Activated CD4-positive, alpha-beta T cell treated with anti-CD3 and anti-CD28 coated beads for 36 hours (primary cell): ENCODE results near the gene IQCN. TPM values are rescaled to one million over a fixed set of nuclear protein-coding genes. Genes with fewer than 3 reads are reported as not detected.

Experiments
- ATAC-seq: fragments of 200-7000 bp; cut with Tn5 transposase; one replicate; pipeline ENCODE4 v1.10.0; 2021; ENCODE audit warnings: mild to moderate bottlenecking, moderate library complexity
- CTCF ChIA-PET: fragments of 350-600 bp; sonication (Branson Sonifier 250); formaldehyde crosslinking; loops from one replicate; lab custom pipeline; 2021; ENCODE audit warnings: antibody characterized with exemption; lab: Charles Lee
- POLR2A ChIA-PET: fragments of 350-600 bp; sonication (Branson Sonifier 250); formaldehyde crosslinking; loops from one replicate; lab custom pipeline; 2021; ENCODE audit warnings: antibody characterized with exemption, inconsistent platforms; lab: Charles Lee
- DNase-seq: peaks from one replicate; pipeline ENCODE4 v3.0.0-alpha.2; 2020
- H3K27ac Mint-ChIP-seq: one replicate; pipeline ENCODE4 v1.8.0; 2021; ENCODE audit warnings: mixed read lengths
- H3K27me3 Mint-ChIP-seq: one replicate; pipeline ENCODE4 v1.8.0; 2021; ENCODE audit warnings: mixed read lengths
- H3K36me3 Mint-ChIP-seq: one replicate; pipeline ENCODE4 v1.8.0; 2021; ENCODE audit warnings: low read depth, mixed read lengths
- H3K4me1 Mint-ChIP-seq: one replicate; pipeline ENCODE4 v1.8.0; 2021; ENCODE audit warnings: mixed read lengths
- H3K4me3 Mint-ChIP-seq: one replicate; pipeline ENCODE4 v1.8.0; 2021; ENCODE audit warnings: mild to moderate bottlenecking, moderate library complexity, mixed read lengths
- H3K9me3 Mint-ChIP-seq: one replicate; pipeline ENCODE4 v1.8.0; 2021; ENCODE audit warnings: low read depth, mixed read lengths
- intact Hi-C, 2 experiments: fragments of 100-400 bp; cut with DNase I in 1 of 2; cut with micrococcal nuclease in 1 of 2; formaldehyde crosslinking; loops; one replicate each; pipeline versions ENCODE4 v1.14.2 to v1.15.1; 2022 to 2024; cut with DNase I, micrococcal nuclease
- total RNA-seq, 2 experiments: library from RNA; stranded (reverse); gene quantifications; one replicate each; pipeline ENCODE4 v1.2.3, GENCODE V29; 2021

Gene IQCN
- total RNA-seq, 2 experiments from 2014 or later, result 0.40 to 0.43 TPM

DNA sequence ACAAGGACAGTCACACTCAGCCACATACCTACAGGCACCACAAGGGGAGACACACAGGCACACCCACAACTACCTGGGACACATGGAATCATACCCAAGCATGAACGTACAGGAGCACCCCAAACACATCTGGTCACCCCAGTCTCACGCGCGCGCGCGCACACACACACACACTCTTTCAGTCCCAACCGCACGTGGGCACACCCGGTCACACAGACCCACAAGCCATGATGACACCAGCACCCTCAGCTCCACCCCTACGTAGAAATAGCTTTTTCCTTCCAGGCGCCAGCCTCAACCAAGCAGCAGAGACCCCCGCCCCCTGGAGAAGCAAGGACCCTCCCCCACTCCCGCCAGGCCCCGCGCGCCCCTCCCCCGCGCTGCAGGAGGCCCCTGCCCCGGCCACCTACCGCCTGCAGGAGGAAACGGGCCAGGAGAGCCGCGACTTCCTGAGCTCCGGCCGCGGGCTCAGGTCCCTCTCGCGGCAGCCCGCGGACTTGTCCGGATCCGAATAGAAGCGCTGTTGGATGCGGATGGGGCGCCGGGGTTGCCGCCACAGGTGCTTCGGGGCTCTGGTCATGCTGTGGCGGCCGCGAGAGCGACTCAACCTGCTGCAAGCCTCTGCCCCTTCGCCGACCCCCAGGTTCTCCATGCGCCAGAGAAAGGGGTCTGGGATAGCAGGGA lies 41.6 kb downstream of the IQCN start:
- intact Hi-C loops, result no loop called here
- DNase-seq, result peak; percentile 43

DNA sequence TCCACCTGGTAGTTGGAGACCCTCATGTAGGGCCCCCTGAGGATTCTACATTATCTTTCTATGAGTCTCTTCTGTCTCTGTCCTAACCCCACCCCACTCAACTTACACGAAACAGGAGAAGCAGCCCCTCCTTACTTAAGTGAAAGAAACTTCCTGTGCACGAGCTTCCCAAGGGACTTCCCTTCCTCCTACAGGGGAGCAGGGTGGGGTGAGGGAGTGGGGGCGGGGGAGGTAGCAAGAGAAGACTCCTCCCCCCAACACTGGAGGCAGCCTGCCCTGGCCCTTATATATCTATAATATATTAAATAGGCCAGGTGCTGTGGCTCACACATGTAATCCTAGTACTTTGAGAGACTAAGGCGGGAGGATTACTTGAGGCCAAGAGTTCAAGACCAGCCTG lies 42.5 kb downstream of the IQCN start:
- no peak overlapping the region for H3K27ac Mint-ChIP-seq
- no peak overlapping the region for H3K4me3 Mint-ChIP-seq
- DNase-seq (no peak), ATAC-seq (no peak)
- peaks cover 4% of the 10 kb centered on the region for H3K9me3 Mint-ChIP-seq
- intact Hi-C loops, result no loop called here
- peaks cover 7% of the 10 kb centered on the region for H3K4me1 Mint-ChIP-seq
- CTCF ChIA-PET, result interaction anchor here (1.0 kb wide), 1 partner anchor 39 kb away, joined by 3 read pairs; the partner anchor contains the start of gene MPV17L2
- H3K36me3 Mint-ChIP-seq, result no peaks in the 10 kb centered on the region
- POLR2A ChIA-PET, result no interaction called here
- peaks cover 62% of the 10 kb centered on the region for H3K27me3 Mint-ChIP-seq

More for the DNA sequence above, 41.6 kb downstream of the IQCN start:
- ChIA-PET CTCF (interaction anchor here (0.7 to 1.0 kb wide), 3 partner anchors 31 to 119 kb away, joined by 3 read pairs; no protein-coding TSS in a partner anchor), POLR2A (no interaction called here)
- peak; percentile 20 for ATAC-seq
- H3K36me3 Mint-ChIP-seq, result no peaks in the 10 kb centered on the region
- peaks cover 55% of the 10 kb centered on the region for H3K27me3 Mint-ChIP-seq
- H3K27ac Mint-ChIP-seq, result no peak overlapping the region
- H3K4me1 Mint-ChIP-seq, result peaks cover 4% of the 10 kb centered on the region
- H3K9me3 Mint-ChIP-seq, result peaks cover 4% of the 10 kb centered on the region
- no peak overlapping the region for H3K4me3 Mint-ChIP-seq

DNA sequence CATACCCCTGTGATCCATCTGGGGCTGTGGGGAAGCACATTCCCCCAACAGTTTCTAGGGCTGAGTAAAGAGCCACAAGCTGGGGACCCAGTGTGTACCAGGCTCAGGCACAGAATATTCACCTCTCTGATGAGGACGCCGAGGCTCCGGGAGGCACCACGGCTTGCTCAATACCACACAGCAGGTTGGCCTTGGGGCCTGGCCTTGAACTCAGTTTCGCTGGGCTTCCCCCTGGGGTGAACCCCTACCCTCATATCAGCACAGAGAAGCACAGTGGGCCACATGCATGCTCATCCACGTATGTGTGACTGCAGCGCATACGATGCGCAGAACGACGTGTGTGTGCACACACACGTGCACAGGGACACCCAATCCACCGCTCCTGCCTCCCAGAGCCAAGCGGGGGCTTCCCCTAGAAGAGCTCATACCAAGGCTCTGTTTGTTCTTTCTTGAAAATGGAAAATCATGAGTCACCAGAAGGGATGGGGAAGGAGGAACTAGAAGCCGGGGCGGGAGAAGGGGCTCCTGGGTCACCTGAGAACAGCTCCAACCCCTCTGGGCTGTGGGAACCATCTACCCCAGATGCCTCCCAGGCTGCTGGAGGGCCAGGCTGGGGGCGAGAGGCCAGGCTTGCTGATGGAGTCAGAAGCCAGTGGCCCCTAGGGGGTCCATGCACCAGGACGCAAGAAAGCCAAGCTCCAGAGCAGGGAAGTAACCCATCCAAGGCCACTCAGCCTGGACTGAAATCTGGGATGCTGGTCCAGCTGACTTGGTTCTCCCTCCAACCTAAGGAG lies 43.1 kb downstream of the IQCN start:
- Mint-ChIP-seq H3K4me1 (peaks cover 10% of the 10 kb centered on the region), H3K9me3 (peaks cover 4% of the 10 kb centered on the region), H3K4me3 (no peak overlapping the region), H3K36me3 (no peaks in the 10 kb centered on the region), H3K27me3 (peaks cover 64% of the 10 kb centered on the region), H3K27ac (no peak overlapping the region)
- CTCF ChIA-PET, result interaction anchor here (0.6 to 1.0 kb wide), 4 partner anchors 12 to 207 kb away, joined by 3 to 5 read pairs (median 4); partner anchors contain the start of gene MPV17L2
- DNase-seq, result peak; percentile 30
- ATAC-seq, result peak; percentile 59
- intact Hi-C loops, result no loop called here
- POLR2A ChIA-PET, result no interaction called here

DNA sequence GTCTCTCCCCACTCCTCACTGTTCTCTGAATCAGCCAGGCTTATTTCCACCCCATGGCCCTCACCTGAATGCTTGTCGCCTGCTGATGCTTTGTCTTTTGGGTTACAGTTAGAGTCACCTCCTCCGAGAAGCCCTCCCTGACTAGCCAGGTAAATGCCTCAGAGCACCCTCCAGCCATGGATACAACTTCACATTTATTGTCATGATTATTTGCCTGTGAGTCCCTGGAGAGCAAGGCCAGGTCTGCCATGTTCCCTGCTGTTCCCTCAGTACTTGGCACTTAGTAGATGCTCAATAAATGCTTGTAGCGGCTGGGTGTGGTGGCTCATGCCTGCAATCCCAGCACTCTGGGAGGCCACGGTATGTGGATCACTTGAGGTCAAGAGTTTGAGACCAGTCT lies 44.3 kb downstream of the IQCN start:
- CTCF ChIA-PET, result interaction anchor here (0.6 to 0.8 kb wide), 2 partner anchors 30 to 96 kb away, joined by 3 to 4 read pairs; no protein-coding TSS in a partner anchor
- Mint-ChIP-seq H3K4me1 (peaks cover 13% of the 10 kb centered on the region), H3K27ac (no peak overlapping the region), H3K36me3 (no peaks in the 10 kb centered on the region), H3K4me3 (no peak overlapping the region), H3K9me3 (peaks cover 4% of the 10 kb centered on the region), H3K27me3 (peaks cover 63% of the 10 kb centered on the region)
- DNase-seq (no peak), ATAC-seq (no peak)
- intact Hi-C loops, result no loop called here
- POLR2A ChIA-PET, result no interaction called here

DNA sequence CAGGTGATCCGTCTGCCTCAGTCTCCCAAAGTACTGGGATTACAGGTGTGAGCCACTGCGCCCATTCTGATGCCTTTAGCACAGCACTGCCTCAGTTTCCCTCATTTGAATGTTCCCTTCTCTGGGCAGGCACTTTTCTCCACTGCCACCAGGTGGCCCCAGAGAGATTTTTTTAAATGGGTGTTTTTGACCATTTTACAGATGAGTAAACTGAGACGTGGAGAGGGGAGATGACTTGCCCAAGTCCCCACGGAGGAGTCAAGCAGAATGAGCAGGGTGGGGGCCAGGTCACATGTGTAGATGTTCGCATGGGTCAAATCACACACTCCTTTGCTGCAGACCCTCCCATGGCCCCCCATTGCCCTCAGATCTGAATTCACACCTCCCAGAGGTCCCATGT lies 44.8 kb downstream of the IQCN start:
- no peak for ATAC-seq
- no peak overlapping the region for H3K4me3 Mint-ChIP-seq
- intact Hi-C loops, result no loop called here
- ChIA-PET CTCF (interaction anchor here (0.7 kb wide), 1 partner anchor 292 kb away, joined by 4 read pairs; no protein-coding TSS in a partner anchor), POLR2A (no interaction called here)
- H3K36me3 Mint-ChIP-seq, result no peaks in the 10 kb centered on the region
- H3K27ac Mint-ChIP-seq, result no peak overlapping the region
- H3K27me3 Mint-ChIP-seq, result peaks cover 66% of the 10 kb centered on the region
- DNase-seq, result peak; percentile 27
- H3K9me3 Mint-ChIP-seq, result peaks cover 4% of the 10 kb centered on the region
- H3K4me1 Mint-ChIP-seq, result peaks cover 18% of the 10 kb centered on the region

DNA sequence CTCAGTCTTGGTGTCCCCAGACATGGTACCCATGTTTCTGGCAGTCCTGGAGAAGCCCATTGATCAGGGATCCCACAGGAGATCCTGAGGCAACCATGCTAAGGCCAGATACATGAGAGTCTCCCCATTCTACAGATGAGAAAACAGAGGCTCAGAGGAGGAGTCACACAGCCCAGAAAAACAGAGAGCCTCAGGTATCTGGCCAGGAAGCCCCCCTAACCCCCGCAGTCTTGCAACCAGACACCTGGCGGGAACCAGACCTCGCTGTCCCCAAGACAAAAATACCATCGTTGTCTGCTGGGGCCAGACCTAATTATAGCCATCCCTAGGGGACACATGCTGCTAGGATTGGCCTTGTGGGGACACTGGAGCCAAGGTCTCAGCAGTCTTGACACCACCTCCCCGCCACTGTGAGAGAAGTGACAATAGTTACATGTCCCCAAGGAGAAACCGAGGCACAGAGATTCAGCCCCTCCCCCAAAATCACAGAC lies 46.4 kb downstream of the IQCN start:
- Mint-ChIP-seq H3K27ac (no peak overlapping the region), H3K4me3 (no peak overlapping the region), H3K9me3 (peaks cover 2% of the 10 kb centered on the region), H3K36me3 (no peaks in the 10 kb centered on the region), H3K27me3 (peaks cover 62% of the 10 kb centered on the region), H3K4me1 (peaks cover 24% of the 10 kb centered on the region)
- intact Hi-C loops, result no loop called here
- ATAC-seq (no peak), DNase-seq (no peak)
- ChIA-PET POLR2A (no interaction called here), CTCF (interaction anchor here (0.6 to 0.8 kb wide), 2 partner anchors 101 to 407 kb away, joined by 3 to 6 read pairs; no protein-coding TSS in a partner anchor)

DNA sequence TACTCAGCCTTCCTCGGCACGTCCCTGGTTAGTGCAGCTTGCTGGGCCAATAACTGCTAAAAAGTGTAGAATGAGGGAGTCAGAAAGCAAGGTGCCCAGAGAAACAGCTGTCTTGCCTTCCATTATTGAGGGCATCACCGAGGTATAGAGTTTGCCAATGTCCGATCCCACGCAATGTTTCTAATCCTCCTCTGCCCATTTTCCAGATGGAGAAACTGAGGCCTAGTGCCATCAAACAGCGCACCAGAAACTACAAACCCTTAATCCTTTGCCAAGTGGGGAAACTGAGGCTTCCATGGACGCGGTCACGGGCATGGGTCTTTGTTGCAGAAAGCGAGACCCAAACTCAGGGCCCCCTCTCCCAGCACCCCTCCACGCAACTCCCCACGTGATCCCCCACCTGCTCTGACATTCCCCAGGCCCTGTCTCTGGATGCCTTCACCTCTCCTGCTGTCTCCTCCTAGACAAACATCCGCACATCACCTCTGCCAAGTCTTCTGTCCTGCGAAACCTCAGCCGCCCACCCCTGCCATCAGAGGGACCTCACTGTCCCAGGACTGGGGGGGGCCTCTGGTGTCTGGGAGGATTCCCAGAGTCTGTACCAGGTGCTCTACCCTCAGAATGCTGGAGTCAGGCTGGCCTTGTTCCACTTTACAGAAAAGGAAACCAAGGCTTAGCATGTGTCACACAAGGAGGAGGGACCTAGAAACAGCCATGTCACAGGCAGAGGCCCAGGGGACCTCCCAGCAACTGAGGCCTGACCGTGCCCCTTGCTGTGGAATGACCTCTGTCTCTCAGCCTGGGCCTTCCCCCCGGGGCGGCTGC lies 47.1 kb downstream of the IQCN start:
- no peak overlapping the region for H3K4me3 Mint-ChIP-seq
- no peaks in the 10 kb centered on the region for H3K9me3 Mint-ChIP-seq
- no peaks in the 10 kb centered on the region for H3K36me3 Mint-ChIP-seq
- no peak overlapping the region for H3K27ac Mint-ChIP-seq
- DNase-seq (no peak), ATAC-seq (no peak)
- H3K4me1 Mint-ChIP-seq, result peaks cover 20% of the 10 kb centered on the region
- intact Hi-C loops, result no loop called here
- ChIA-PET POLR2A (no interaction called here), CTCF (no interaction called here)
- peaks cover 57% of the 10 kb centered on the region for H3K27me3 Mint-ChIP-seq

DNA sequence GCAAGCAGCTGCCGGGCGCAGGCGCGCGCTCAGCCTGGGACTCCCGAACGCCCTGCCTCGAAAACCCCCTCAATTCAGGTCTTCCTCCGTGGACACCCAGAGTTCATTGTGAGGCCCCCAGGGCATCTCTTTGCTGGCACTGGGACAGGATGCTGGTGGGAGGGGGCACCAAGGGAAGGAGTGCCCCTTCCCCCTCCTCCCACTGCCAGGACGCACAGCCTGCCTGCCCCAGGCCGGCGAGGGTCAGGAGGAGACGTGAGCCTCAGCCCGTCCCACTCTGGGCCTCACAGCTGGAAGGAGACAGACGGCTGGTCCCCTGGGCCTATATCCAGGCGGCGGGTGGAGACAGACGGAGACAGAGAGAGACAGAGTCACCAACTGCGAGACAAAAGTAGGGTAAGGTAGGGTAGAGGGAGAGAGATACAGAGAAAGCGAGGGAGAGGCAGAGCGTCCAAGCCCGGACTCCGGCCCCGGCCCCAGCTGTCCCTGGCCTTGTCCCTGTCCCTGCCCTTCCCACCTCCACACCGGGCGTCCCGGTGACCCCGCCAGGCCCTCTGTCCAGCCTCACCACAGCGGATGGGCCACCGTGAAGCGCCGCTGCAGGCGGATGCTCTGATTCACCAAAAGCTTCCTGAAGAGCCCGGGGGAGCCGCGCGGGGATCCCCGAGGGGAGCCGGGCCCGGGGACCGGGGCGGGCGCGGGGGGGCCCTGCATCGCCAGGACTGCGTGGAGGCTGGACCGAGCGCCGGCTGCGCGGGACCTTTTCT lies 48.4 kb downstream of the IQCN start, which contains the start of gene PDE4C:
Gene PDE4C (minus strand): TSS at position 737 of the 767 bp plus-strand sequence. CDS start 23 bp downstream, at position 714.
- Mint-ChIP-seq H3K4me1 (peaks cover 20% of the 10 kb centered on the region), H3K36me3 (no peaks in the 10 kb centered on the region), H3K4me3 (peak within 1 kb of the TSS; percentile 8), H3K27me3 (peaks cover 57% of the 10 kb centered on the region), H3K9me3 (no peaks in the 10 kb centered on the region), H3K27ac (no peak within 1 kb of the TSS)
- intact Hi-C loops, result no loop called here
- peak; percentile 39 for DNase-seq
- POLR2A ChIA-PET, result no interaction called here
- CTCF ChIA-PET, result interaction anchor here (0.5 kb wide), 1 partner anchor 15 kb away, joined by 3 read pairs; no protein-coding TSS in a partner anchor
- no peak for ATAC-seq

DNA sequence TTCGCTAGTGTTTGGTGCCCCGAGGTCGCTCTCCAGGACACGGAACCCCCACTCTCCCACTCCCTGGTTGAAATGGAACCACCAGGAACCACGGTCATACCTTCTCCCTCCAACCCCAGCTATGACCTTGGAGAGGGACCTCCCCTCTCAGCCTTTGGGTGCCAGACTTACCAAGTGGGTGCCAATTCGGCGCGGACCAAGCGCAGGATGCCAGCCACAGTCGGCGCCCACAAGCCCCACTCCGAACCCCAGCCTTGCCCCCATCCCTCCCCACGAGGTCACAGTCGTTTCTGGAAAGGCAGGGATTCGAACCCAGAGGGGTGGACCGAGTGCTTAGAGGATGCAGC lies 48.9 kb downstream of the IQCN start:
- Mint-ChIP-seq H3K27ac (no peak overlapping the region), H3K27me3 (peaks cover 52% of the 10 kb centered on the region), H3K9me3 (no peaks in the 10 kb centered on the region), H3K36me3 (no peaks in the 10 kb centered on the region), H3K4me3 (peak overlapping the region; percentile 8), H3K4me1 (peaks cover 20% of the 10 kb centered on the region)
- DNase-seq, result no peak
- intact Hi-C loops, result no loop called here
- ChIA-PET CTCF (interaction anchor here (0.5 to 1.8 kb wide), 2 partner anchors 16 to 17 kb away, joined by 3 to 12 read pairs; no protein-coding TSS in a partner anchor), POLR2A (no interaction called here)
- no peak for ATAC-seq
